NCI-H526 treated with DMSO at 0.1 percent for 48 hours (cell line): ENCODE results near the gene HSD17B12.

ENCODE experiments used
- DNase-seq: peaks from one replicate; lab custom pipeline; 2025; lab: John Stamatoyannopoulos, UW

The HSD17B12 gene

GRCh38 chr11:43806976-43807375 is 126.4 kb downstream of the HSD17B12 start:
- no peak for DNase-seq

- no peak for DNase-seq
Observed at GRCh38 chr11:43810929-43811596, 130.5 kb downstream of the HSD17B12 start.

DNA sequence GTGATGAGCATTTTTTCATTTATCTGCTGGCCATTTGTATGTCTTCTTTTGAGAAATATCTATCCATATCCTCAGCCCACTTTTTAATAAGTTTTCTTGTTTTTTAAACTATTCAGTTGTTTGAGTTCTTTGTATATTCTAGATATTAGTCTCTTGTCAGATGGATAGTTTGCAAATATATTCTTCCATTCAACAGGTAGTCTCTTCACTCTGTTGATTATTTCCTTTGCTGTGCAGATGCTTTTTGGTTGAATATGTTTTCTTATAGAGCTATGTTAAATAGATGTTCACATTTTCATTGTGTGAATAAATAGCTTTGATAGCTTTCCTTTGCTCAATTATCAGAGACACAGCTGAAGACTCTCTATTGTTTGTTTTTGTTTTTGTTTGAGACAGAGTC is 131.9 kb downstream of the HSD17B12 start:
- no peak for DNase-seq

- DNase-seq, result no peak
Observed at GRCh38 chr11:43818220-43818619, 137.7 kb downstream of the HSD17B12 start.

- no peak for DNase-seq
Observed at GRCh38 chr11:43819926-43820325, 139.4 kb downstream of the HSD17B12 start.

DNA sequence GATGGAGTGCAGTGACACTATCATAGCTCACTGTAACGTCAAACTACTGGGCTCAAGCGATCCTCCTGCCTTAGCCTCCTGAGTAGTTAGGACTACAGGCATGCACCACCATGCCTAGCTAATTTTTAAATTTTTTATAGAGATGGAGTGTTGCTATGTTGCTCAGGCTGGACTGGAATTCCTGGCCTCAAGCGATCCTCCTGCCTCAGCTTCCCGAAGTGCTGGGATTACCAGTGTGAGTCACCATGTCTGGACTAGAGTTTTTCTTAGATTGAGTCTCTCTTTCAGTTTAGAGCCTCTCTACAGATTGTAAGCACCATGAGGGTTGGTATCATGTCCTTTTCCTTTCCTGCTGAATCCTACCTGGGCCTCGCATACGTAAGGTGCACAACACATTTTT is 142.8 kb downstream of the HSD17B12 start:
- no peak for DNase-seq

GRCh38 chr11:43823851-43824250 is 143.3 kb downstream of the HSD17B12 start:
- DNase-seq, result no peak

DNA sequence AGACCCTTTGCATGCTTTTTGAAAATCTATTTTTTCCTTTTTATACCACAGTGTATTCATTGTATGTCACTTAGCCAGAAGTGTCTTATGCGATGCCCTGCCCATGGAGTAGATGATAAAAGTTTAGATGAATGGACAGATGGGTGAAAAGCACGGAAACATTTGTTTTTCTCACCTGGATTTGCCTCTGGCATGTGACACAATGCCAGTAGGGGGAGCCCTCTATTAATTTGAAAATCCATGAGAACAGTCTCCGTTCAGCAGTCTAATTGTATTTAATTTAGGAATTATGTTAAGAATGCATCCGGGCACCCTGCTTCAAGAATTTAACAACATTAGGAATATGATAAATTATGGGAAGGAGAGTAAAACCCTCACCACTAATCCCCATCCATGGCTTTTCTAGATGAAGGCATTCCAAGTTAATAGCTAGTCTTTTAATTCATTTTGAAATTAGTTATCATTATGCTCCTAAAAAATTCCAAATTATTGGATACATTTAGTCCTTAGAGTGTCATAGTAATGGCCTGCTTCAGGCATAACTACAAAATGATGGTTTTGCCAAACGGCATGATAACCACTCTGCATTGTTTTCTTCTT is 144.8 kb downstream of the HSD17B12 start:
- peak; percentile 2 for DNase-seq

GRCh38 chr11:43830928-43831440 is 150.4 kb downstream of the HSD17B12 start:
- DNase-seq, result no peak

GRCh38 chr11:43832536-43832935 is 152.0 kb downstream of the HSD17B12 start:
- DNase-seq, result no peak

DNA sequence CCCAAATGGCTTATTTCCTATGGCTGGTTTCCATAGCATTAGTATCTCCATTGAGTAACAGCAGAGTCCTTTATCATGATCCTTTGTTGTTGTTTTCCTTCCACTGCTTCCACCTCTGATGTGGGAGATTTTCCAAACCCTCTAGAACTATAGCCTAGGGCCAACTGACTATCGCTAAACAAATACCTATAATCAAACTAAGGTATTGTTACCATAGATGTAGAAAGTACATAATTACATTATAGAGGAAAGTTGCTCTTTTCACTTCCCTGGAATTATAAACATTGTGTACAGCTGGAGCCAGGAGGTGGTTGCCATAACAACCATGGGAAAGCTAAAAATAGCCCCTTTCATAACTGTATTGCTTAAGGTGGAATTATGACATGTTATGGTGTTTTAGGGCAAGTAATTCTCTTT is 153.1 kb downstream of the HSD17B12 start:
- no peak for DNase-seq

GRCh38 chr11:43834286-43834685 is 153.7 kb downstream of the HSD17B12 start:
- DNase-seq, result no peak

DNA sequence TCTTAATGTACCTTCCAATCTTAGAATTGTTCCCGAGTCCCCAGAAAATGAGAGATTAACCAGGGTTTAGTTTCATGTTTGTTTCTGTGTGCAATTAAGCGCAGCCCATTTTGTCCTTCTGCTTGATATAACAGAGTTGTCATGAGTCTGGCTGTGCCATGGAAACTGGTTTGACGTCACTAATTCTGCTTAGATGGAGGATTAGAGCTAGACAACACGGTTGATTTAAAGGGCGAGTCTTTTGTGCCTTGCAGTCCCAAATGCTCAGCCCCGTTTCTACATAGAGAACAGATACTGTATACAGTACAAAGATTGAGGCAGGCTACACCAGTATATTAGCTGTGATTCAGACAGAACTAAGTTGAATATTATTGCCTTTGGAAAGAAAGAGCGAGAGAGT is 154.6 kb downstream of the HSD17B12 start:
- DNase-seq, result no peak

GRCh38 chr11:43837879-43838278 is 157.3 kb downstream of the HSD17B12 start:
- no peak for DNase-seq

- DNase-seq, result no peak
Observed at GRCh38 chr11:43842021-43842420, 161.5 kb downstream of the HSD17B12 start.

DNA sequence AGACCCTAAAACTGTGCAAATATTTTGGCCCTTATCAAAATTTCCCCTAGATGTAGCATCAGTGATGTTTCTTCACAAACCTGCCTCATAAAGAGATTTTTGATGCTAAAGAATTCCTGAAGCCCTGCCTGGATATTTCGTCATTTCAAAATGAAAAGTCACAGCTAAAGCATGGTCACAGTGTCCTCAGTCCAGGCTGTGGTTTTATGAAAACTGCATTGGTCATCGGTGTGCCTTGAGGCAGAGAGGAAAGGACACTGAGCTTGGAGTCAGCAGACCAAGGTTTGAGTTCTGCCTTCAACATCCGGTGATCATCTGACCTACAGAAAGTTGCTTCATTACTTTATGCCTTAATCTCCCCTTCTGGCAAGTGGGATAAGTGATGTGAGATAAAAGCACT is 165.3 kb downstream of the HSD17B12 start:
- DNase-seq, result no peak

DNA sequence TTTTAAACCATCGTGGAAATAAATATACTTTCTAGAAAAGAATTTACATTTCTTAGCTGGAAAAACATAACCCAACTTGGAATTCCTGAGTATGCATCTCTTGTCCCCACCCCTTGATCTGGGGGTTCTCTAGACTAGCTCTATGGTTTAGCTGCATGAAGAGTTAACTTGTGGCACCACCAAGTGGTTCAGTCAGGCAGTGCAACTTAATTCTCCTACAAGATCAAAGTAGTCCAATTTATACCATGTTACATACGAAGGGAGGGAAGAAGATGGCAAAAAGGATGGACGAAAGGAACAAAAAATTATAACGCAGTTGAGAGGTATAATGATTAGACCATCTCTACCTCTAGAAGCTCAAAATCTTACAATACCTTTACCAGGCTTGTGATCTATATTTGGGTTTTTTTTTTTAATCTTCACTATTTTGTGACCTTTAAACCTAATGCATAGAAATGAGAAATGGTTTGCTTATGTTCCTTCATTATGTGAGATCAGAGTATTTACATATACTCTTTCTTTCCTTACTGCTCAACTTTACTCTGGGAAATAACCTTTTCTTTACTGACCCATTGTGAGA is 171.6 kb downstream of the HSD17B12 start:
- DNase-seq, result peak; percentile 24

- no peak for DNase-seq
Observed at GRCh38 chr11:43853781-43854180, 173.2 kb downstream of the HSD17B12 start.

GRCh38 chr11:43856993-43857392 is 176.5 kb downstream of the HSD17B12 start:
- DNase-seq, result no peak

- DNase-seq, result no peak
Observed at GRCh38 chr11:43861141-43861540, 180.6 kb downstream of the HSD17B12 start.

DNA sequence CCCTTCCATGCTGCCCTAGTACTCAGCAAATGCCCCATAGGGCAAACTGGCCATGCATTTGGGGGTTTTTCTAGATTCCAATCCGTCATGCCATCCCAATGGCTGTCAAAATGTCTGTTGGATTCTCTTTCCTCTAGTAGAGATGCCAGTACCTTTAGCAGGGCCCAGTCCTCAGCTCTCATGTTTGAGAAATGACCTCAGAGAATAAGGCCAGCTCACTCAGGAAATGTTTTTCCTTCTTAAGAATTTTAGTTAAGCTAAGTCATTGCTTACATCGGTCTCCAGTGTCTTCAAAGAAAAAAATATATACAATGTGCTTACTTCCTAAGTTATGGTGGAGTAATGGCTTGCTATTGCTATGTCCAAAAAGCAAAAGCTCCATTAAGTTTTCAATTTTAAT is 186.0 kb downstream of the HSD17B12 start:
- no peak for DNase-seq

DNA sequence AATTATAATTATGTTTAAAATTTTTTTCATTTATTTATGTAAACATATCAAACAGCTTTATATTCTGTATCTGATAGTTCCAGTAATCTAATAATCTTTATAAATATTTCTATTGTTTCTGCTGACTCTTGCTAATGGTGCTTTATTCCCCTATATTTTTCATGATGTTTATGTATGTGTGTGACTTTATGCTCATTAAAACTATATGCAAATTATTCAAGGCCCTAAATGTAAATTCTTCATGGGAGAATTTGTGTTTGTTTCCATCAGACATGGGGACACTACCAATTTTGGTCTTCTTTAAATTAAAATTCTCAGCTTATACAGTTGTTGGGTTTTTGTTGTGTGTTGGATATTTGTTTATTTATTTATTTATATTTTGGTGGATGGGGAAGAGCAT is 186.4 kb downstream of the HSD17B12 start:
- DNase-seq, result no peak

- DNase-seq, result no peak
Observed at GRCh38 chr11:43868852-43869567, 188.5 kb downstream of the HSD17B12 start.
